Posterior cingulate gyrus (tissue), 11 donors: ENCODE measurements around the gene BPIFB1.

Experiments
- DNase-seq, 10 donors: peaks; one replicate each; pipeline versions ENCODE4 v3.0.0 to v3.0.0-alpha.2; 2020 to 2021; ENCODE audit warnings: mixed read lengths in 3 of 10
- intact Hi-C: fragments of 100-400 bp; cut with DNase I; formaldehyde crosslinking; loops from one replicate; pipeline ENCODE4 v1.15.1; 2023

BPIFB1 gene

DNA sequence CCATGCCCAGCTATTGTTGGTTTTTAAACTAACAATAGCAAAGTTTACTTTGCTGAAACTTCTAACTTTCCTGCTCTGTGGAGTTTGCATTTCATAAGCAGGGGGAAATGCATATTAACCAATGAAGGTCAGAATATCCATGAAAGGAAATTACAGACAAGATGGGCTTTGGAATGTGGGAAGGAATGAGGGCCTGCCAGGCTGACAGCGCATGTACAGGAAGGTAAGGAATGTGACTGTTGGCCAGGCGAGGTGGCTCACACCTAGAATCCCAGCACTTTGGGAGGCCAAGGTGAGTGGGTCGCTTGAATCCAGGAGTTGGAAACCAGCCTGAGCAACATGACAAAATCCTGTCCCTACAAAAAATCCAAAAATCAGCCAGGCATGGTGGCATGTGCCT is 68.7 kb downstream of the BPIFB1 start:
- intact Hi-C loops: no loop called here
- DNase-seq: no peak

- DNase-seq: peak in 1 of 10 donors; percentile 74
- intact Hi-C loops: no loop called here
These were observed 69.4 kb downstream of the BPIFB1 start for GRCh38 chr20:33352258-33353012.

- intact Hi-C loops: no loop called here
- DNase-seq: peak in 1 of 10 donors; percentile 51
These were observed 70.0 kb downstream of the BPIFB1 start for GRCh38 chr20:33353013-33353402.
